GM21529 (cell line): ENCODE measurements around the gene MAPKAPK3.
"Not testable (repeated sequence)": the region's sequence is repeated elsewhere in the genome, so short reads cannot be mapped to it uniquely, and the experiment has no call there.

Source experiments
- ATAC-seq: cut with Tn5 transposase; IDR thresholded peaks from one replicate; pipeline ENCODE4 v1.9.1; 2021; ENCODE audit not compliant: unreplicated experiment

The MAPKAPK3 gene

DNA sequence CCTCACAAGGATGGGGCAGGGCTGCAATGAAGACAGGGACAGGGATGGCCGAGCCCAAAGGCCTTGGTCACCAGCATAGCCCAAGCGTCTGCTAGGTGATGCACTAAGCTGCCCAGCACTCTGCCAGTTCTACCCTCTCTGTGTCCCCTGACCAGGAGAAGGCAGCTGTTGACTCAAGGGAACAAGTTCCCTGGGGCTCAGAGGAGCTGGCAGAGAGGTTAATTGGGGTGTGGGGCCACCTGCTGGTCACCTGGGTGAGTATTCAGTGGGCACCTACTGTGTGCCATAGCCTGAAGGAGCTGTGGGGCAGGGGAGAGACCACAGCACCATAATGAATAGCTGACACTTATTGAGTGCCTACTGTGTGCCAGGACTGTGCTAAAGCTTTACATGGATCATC is 35.8 kb downstream of the MAPKAPK3 start:
- ATAC-seq: peak; percentile 55

GRCh38 chr3:50653937-50654595 is 37.1 kb downstream of the MAPKAPK3 start:
- ATAC-seq: no peak

- ATAC-seq: no peak
Measured at GRCh38 chr3:50655009-50655830, 38.3 kb downstream of the MAPKAPK3 start.

DNA sequence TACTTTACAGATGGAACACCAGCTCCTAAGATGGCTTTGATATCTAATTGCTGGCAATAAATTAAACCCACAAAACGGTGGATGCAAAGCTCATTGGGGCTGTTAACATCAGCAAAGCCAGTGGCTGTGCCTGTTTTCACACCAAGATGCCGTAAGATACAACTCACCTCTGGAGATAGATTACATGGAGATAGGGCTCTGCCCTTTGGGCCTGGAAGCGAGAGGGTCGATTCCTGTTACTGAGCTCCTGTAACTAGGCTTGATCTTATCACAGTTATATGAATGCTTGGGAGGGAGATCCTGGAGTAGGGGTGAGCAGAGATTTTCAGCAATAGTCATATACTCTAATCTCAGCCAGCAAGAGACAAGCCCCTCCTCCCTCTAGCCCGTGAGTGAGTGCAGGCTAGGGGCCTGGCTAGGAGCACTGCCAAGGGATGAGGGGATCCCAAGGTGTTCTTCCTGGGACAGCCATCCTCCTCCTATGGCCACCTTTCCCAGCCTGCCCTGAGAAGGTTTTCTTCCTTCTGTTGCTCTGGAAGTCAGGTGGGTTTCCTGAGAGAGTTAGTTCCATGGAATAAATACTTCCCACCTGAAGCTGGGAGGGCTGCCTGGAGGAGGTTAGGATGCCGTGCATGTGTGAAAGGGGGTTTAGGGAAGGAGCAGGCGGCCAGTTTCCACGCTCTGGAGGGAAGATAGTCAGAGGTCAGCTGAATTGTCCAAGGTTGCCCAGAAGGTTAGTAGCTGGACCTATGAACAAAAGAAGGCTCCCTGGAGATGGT is 39.7 kb downstream of the MAPKAPK3 start:
- ATAC-seq: no peak

DNA sequence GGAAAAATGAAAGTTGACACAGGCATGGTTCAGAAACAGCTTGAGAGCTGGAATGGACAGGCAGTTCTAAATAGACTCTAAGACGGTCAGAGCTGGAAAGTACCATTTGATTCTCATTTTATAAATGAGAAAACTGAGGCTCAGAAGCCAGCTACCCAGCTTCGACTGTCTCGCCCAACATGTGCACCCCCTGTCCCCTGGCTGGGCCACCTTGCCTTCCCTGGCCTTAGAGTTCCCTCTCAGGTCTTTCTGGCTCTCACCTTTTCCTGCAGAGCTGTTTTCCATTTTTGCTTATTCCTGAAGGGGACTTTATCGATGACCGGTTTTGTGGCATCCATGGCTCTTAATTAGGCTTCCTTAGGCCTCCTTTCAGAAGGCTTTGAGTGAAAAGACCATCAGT is 40.5 kb downstream of the MAPKAPK3 start:
- ATAC-seq: no peak

- no peak for ATAC-seq
Measured at GRCh38 chr3:50657816-50658215, 40.9 kb downstream of the MAPKAPK3 start.

GRCh38 chr3:50658416-50658815 is 41.5 kb downstream of the MAPKAPK3 start:
- no peak for ATAC-seq

DNA sequence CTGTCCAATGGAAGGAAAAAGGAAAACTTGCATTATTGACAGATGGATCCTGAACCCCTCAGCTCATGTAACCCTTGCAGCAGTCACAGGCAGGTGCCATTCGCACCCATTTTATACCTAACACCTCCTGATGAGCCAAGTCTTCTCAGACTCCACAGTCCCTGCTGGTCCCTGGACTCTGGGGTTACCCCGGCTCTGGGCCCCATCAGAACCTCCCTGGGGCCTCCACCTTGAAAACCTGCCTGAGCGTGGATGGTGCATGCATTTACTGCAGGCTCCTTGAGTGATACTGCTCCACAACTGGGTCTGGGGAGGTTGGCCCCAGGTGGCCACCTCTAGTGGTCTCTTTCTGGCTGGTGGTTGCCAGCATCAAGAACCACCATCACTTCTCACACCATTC is 41.9 kb downstream of the MAPKAPK3 start:
- ATAC-seq: no peak

DNA sequence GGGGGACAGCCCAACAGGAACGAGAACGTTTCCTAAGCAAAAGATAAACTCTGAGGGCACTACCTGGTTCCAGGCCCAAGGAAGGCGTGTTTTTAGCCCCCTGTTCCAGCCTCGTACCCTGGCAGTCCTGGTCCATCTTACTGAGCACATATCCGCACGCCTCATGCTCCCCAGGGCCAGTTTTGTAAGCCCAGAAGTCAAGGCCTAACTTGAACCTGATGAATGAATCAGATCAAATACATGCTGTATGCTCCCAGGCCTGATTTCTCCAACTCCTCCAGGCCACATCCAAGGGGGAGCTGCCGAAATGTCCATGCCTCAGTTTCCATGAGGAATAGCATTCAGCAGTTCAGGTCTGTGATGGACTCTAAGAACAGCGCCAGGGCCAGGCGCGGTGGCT is 43.4 kb downstream of the MAPKAPK3 start:
- ATAC-seq: no peak

DNA sequence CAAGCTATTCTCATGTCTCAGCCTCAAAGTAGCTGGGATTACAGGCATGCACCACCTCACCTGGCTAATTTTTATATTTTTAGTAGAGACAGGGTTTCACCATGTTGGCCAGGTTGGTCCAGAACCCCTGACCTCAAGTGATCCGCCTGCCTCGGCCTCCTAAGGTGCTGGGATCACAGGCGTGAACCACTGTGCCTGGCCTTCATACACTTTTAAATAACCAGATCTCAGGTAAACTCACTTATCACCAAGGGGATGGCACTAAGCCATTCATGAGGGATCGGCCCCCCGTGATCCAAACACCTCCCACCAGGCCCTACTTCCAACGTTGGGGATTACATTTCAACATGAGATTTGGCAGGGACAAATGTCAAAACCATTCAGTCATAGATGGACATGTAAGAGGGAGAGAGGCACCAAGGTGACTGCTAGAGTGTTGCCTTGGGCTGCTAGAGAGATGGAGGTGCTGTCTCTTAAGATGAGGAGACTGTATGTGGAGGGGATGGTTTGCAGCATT is 44.4 kb downstream of the MAPKAPK3 start:
- ATAC-seq: no peak

GRCh38 chr3:50662408-50662807 is 45.5 kb downstream of the MAPKAPK3 start:
- no peak for ATAC-seq

DNA sequence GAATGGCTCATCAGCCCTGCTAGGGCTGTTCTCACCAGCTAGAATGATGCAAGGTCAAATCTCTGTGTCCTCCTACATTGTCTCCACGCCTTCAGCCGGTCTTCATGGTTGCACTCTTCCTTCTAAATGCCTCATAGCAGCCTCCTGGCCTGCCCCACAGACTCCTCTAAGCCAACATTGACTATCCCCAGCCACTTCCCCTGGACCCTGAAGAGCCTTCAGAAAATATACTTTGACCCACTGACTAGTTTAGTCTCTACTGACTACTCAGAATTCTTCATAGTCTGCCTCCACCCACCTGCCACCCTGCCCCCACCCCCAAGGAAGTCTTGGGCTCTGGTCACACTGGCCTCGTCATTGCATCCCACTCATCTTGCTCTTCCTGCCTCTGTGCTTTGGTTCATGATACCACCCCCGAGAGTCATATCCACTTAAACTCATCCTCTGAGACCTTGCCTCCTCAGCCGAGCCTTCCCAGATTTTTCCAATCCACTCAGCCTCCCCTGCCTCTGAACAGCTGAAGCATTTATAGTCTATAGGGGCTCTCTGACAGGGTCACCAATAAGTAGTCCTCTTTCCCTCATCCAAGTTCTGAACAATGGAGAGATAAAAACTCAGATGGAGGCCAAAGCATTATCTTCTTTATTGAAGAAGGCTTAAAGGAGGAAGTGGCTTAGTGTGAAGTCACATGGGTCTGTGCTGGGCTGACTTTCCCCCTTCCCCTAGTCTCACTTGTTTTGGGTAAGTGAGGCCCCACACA is 48.3 kb downstream of the MAPKAPK3 start:
- no peak for ATAC-seq

DNA sequence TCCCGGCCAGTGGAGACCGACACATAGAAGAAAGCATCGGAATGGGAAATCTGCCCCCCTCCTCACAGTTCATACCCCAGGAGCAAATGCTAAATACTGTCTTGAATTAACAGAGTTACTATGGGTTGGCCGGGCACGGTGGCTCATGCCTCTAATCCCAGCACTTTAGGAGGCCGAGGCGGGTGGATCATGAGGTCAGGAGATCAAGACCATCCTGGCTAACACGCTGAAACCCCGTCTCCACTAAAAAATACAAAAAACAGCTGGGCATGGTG is 48.8 kb downstream of the MAPKAPK3 start:
- not testable (repeated sequence) for ATAC-seq

DNA sequence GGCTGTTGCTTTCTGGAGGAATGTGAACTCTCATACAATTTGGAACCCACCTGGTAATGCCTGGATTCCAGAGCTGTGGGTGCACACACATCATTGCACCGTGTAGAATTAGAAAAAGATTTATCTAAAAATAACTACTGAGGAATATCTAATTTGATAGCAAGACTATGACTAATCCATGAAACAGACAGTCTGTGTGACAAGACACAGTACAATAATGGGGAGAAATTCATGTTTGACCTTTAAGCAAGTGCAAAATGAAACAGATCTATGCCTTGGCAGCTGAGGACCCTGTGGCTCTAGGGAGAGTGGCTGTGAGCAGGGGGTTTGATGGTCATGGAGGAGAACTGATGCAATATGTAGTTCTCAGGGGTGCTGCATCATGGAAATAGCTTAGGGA is 49.9 kb downstream of the MAPKAPK3 start:
- ATAC-seq: no peak

DNA sequence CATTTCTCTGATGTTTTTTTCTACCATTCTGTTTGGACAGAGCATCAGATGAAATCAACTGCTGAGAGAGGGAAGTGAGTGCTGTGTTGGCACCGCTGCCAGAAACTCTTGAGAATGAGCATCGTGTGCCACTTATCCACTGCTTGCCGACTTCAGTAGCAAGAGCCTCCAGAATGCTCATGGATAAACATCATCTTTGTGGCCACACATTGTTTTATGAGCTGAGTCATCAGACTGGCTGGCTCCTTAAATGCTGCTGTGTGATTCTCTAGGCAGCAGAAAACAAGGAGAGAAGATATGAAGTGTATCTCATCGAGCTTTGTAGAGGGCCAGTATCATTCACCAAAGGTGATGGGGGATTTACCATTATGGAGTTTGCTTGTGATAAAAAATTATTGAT is 54.4 kb downstream of the MAPKAPK3 start:
- no peak for ATAC-seq

DNA sequence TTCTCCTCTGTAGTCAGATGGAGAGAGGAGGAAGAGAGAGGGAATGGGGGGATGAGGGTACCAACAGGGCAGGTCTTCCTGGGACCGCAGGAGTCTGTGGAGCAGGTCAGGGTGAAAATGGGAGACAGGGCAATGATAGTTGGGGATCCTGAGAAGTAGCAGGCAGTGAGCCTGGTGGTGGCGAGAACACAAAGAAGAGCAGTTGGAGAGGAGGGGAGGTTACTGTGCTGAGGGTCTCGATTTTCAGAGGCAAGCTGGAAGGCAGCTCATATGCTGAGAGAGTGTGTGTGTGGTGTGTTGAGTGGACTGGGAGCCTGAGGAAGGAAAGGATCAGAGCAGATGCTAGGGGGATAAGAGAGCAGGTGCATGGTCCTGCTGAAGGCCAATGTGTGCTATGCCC is 55.7 kb downstream of the MAPKAPK3 start:
- ATAC-seq: no peak

- ATAC-seq: no peak
Measured at GRCh38 chr3:50673931-50674330, 57.0 kb downstream of the MAPKAPK3 start.

DNA sequence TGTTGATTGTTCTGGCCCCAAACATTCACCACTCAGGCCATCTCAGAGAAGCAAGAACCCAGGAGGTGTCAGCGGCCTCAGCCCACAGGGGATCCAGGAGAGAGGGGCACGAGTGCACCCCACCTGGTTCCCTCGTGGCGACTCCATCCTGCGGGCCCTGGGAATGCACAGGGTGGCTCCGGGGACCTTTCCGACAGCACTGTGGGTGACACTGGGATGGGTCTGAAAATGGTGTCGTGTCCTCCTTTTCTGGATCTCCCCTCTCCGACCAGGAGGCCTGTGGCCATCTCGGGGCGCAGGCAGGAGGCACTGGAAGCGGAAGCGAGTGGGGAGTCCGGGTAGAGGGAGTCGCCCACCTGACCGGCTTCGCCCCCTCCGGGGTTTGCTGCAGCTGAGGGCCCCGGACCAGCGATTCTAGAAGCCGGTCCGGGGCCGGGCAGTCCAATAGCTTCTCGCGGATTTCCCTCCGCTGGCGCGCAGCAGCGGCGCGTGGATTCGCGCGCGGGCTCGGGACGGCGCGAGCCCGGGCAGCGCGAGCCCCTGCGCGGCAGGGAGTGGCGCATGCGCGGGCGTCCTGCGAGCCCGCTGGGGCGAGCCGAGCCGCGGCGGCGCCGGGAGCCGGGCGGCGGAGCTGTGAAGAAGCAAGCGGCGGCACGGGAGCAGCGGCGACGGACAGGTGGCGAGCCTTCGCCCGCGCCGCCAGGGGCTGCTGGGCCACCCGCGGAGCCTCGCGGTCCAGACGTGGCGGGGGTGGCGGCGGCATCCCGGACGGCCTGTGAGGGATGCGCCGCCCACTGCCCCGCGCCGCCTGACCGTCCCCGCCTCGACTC is 57.6 kb downstream of the MAPKAPK3 start, which contains the start of gene DOCK3:
DOCK3 (plus strand) TSS at position 579 of the 830 bp plus-strand sequence. CDS start 337 bp downstream, outside the sequence.
- no peak for ATAC-seq

DNA sequence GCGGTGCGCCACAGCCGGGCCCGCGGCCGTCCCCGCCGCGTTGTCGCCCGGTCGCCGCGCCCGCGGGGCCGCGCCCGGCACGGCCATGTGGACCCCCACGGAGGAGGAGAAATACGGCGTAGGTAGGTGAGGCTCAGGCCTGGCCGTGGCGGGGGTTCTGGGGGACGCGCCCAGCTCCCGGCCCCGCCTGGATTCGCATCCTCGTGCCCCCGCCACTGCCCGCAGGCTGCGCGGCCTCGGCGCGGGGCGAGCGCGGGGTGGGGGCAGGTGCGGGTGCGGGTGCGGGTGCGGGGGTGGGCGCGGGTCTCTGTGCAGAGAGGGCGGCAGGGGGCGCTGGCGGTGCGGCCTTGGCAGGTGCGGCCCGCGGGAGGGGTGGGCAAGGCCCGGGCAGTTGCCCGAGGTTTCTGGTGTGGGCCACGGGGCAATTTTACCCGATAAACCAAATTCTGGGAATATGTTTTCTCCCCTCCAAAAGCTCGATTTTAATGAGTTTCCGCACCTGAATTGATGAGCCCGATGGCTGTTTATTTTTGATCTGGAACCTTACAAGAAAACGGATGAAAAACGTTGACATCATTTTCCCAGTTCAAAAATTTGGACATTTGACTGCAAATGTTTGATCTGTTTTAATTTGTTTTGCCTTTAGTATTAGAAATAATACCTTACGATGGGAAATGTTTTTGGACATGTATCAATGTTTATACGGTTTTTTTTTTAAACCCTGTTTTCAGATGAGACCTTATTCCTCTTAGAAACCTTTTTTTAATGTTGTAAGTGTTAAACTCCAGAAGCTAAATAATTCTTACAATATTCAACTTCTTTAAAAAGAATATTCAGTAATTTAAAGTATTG is 58.5 kb downstream of the MAPKAPK3 start:
- ATAC-seq: no peak
